Gastroesophageal sphincter (tissue), 3 donors: ENCODE measurements around the gene GMEB1.

Experiments used
- CTCF ChIP-seq, 4 experiments: fragments of 200-600 bp in 2 of 4; fragments of 450-650 bp in 2 of 4; sonication (generic) in 1 of 4; IDR thresholded peaks; one replicate each; pipeline ENCODE4 v1.5.1; 2017 to 2019; ENCODE audit warnings: antibody characterized with exemption in 4 of 4, mild to moderate bottlenecking in 2 of 4, moderate library complexity in 2 of 4
- EP300 ChIP-seq: sonication (generic); formaldehyde crosslinking; IDR thresholded peaks from one replicate; pipeline ENCODE4 v1.6.1; 2017; ENCODE audit warnings: antibody characterized with exemption, mild to moderate bottlenecking
- POLR2AphosphoS5 ChIP-seq: sonication (generic); formaldehyde crosslinking; IDR thresholded peaks from one replicate; pipeline ENCODE4 v1.6.1; 2017; ENCODE audit warnings: antibody characterized with exemption

GRCh38 chr1:28737307-28738132 lies 68.9 kb downstream of the GMEB1 start:
- peak in 1 of 4 experiments; percentile 11 for TF ChIP-seq CTCF (IDR thresholded peaks at IDR 0.05)
- TF ChIP-seq EP300: no peak
- no peak for TF ChIP-seq POLR2AphosphoS5
